Right lobe of liver (tissue), 6 donors: ENCODE results near the gene CYB5R3. TPM values are rescaled to one million over a fixed set of nuclear protein-coding genes. Genes with fewer than 3 reads are reported as not detected.

ENCODE experiments used
- ATAC-seq, 4 donors: fragments of 200-7000 bp; cut with Tn5 transposase; one replicate each; pipeline ENCODE4 v1.9.1; 2020; ENCODE audit warnings: mild to moderate bottlenecking in 4 of 4, moderate library complexity in 4 of 4
- DNase-seq, 3 donors: peaks; one replicate each; pipeline ENCODE4 v3.0.0-alpha.2; 2020
- H3K27ac ChIP-seq, 3 donors: fragments of 200-600 bp; one replicate each; pipeline ENCODE4 v1.8.0; 2022
- H3K27me3 ChIP-seq, 2 donors: fragments of 200-600 bp; one replicate each; pipeline ENCODE4 v1.8.0; 2022
- H3K36me3 ChIP-seq, 4 donors: fragments of 200-600 bp; sonication (generic) in 1 of 4; one replicate each; pipeline versions ENCODE4 v1.5.1 to v1.8.0; 2017 to 2022; ENCODE audit warnings: control low read depth in 1 of 4
- H3K4me1 ChIP-seq, 4 donors: fragments of 200-600 bp; sonication (generic) in 1 of 4; one replicate each; pipeline versions ENCODE4 v1.5.1 to v1.8.0; 2017 to 2022; ENCODE audit warnings: control low read depth in 1 of 4
- H3K4me3 ChIP-seq, 3 donors: fragments of 200-600 bp; one replicate each; pipeline ENCODE4 v1.8.0; 2022
- H3K9me3 ChIP-seq, 4 donors: fragments of 200-600 bp; sonication (generic) in 1 of 4; one replicate each; pipeline versions ENCODE4 v1.5.1 to v1.8.0; 2017 to 2022; ENCODE audit warnings: control low read depth in 1 of 4
- CTCF ChIP-seq, 4 donors: fragments of 200-600 bp in 3 of 4; fragments of 450-650 bp in 1 of 4; IDR thresholded peaks; one replicate each; pipeline versions ENCODE4 v1.5.1 to v1.8.0; 2016 to 2022; ENCODE audit warnings: antibody characterized with exemption in 4 of 4, mild to moderate bottlenecking in 2 of 4
- POLR2A ChIP-seq: fragments of 450-650 bp; IDR thresholded peaks from one replicate; pipeline ENCODE4 v1.6.1; 2017; ENCODE audit warnings: antibody characterized with exemption, mild to moderate bottlenecking
- WGBS: methylation state at CpG from one replicate; pipeline ENCODE4 v1.1.6; 2018; ENCODE audit warnings: low coverage, low lambda C conversion rate; ENCODE audit not compliant: insufficient coverage; ENCODE audit errors: missing lambda C conversion rate; 5-methylcytosine and 5-hydroxymethylcytosine counted together
- intact Hi-C, 2 donors: fragments of 100-400 bp; cut with DNase I; formaldehyde crosslinking; loops; one replicate each; pipeline versions ENCODE4 v1.11.2 to v1.14.1; 2022
- total RNA-seq, 6 experiments: library from RNA; depleted of rRNA in 2 of 6; stranded (reverse); fragments of >200 nt in 2 of 6; fragmentation: NEBNext Ultra II Directional in 3 of 6; extraction: Animal tissue kit (Norgen Biotek cat#: 25700) in 3 of 6; gene quantifications; one replicate each; pipeline versions ENCODE4 v1.1.0 to v1.2.4, GENCODE V29; 2016 to 2023
- donor health status: DM: no; HTN: yes; CAD: no.
- donor health status: DM: no; HTN: no; CAD: no.
- donor health status: DM: no; HTN: no; CAD: no.
- donor health status: DM: no; HTN: yes; CAD: no.
- donor health status: DM: no; HTN: yes; CAD: no.

Gene CYB5R3
- total RNA-seq, 6 experiments from 2014 or later = 146 to 211 (median 170) TPM

GRCh38 chr22:42587588-42588175 lies 61.5 kb downstream of the CYB5R3 start:
- Histone ChIP-seq H3K4me3 (no peak overlapping the region), H3K4me1 (no peaks in the 10 kb centered on the region), H3K36me3 (peaks cover 0 to 76% (median 29%) of the 10 kb centered on the region in 4 donors), H3K9me3 (no peaks in the 10 kb centered on the region), H3K27ac (no peak overlapping the region), H3K27me3 (no peaks in the 10 kb centered on the region)
- intact Hi-C loops = no loop called here
- DNase-seq = no peak
- ATAC-seq = no peak
- TF ChIP-seq CTCF (IDR thresholded peaks at IDR 0.05) (no peak), POLR2A (no peak)
- 62% methylated on average over 3 of the region's 5 CpGs for WGBS

- WGBS = 70% methylated on average over 3 of the region's 4 CpGs
- Histone ChIP-seq H3K27ac (no peak overlapping the region), H3K4me3 (no peak overlapping the region), H3K36me3 (peaks cover 0 to 63% (median 25%) of the 10 kb centered on the region in 4 donors), H3K4me1 (no peaks in the 10 kb centered on the region), H3K9me3 (no peaks in the 10 kb centered on the region), H3K27me3 (no peaks in the 10 kb centered on the region)
- TF ChIP-seq CTCF (IDR thresholded peaks at IDR 0.05) = no peak
- no peak for TF ChIP-seq POLR2A
- no peak for DNase-seq
- ATAC-seq = no peak
- intact Hi-C loops = no loop called here
These were observed 62.8 kb downstream of the CYB5R3 start for GRCh38 chr22:42586381-42586780.

- Histone ChIP-seq H3K4me1 (no peaks in the 10 kb centered on the region), H3K27ac (no peak overlapping the region), H3K36me3 (peaks cover 0 to 50% (median 19%) of the 10 kb centered on the region in 4 donors), H3K4me3 (no peak overlapping the region), H3K9me3 (no peaks in the 10 kb centered on the region), H3K27me3 (no peaks in the 10 kb centered on the region)
- TF ChIP-seq CTCF (IDR thresholded peaks at IDR 0.05) (no peak), POLR2A (no peak)
- no peak for ATAC-seq
- no peak for DNase-seq
- intact Hi-C loops = no loop called here
- 72% methylated on average over 2 of the region's 8 CpGs for WGBS
These were observed 64.1 kb downstream of the CYB5R3 start for GRCh38 chr22:42585096-42585495.

- intact Hi-C loops = no loop called here
- WGBS = no CpG with 5 or more reads among the region's 4 CpGs
- Histone ChIP-seq H3K9me3 (no peaks in the 10 kb centered on the region), H3K27me3 (no peaks in the 10 kb centered on the region), H3K36me3 (peaks cover 0 to 46% (median 18%) of the 10 kb centered on the region in 4 donors), H3K27ac (no peak overlapping the region), H3K4me1 (no peaks in the 10 kb centered on the region), H3K4me3 (no peak overlapping the region)
- DNase-seq (no peak), ATAC-seq (no peak)
- TF ChIP-seq CTCF (IDR thresholded peaks at IDR 0.05) (no peak), POLR2A (no peak)
These were observed 64.7 kb downstream of the CYB5R3 start for GRCh38 chr22:42584364-42584940.
